GM18519 (cell line): ENCODE results near the gene DUSP1.

ENCODE experiments used
- ATAC-seq: cut with Tn5 transposase; IDR thresholded peaks from one replicate; pipeline ENCODE4 v1.9.1; 2021; ENCODE audit warnings: mild to moderate bottlenecking, moderate library complexity; ENCODE audit not compliant: unreplicated experiment, low FRiP score

The DUSP1 gene

GRCh38 chr5:172728481-172729241 lies 42.3 kb downstream of the DUSP1 start:
- no peak for ATAC-seq

- ATAC-seq: no peak
Measured at GRCh38 chr5:172727551-172727950, 43.4 kb downstream of the DUSP1 start.

GRCh38 chr5:172726966-172727365 lies 44.0 kb downstream of the DUSP1 start:
- ATAC-seq: no peak

- no peak for ATAC-seq
Measured at GRCh38 chr5:172725785-172726184, 45.2 kb downstream of the DUSP1 start.

- no peak for ATAC-seq
Measured at GRCh38 chr5:172725273-172725672, 45.7 kb downstream of the DUSP1 start.

- no peak for ATAC-seq
Measured at GRCh38 chr5:172724242-172725183, 46.5 kb downstream of the DUSP1 start.

- ATAC-seq: no peak
Measured at GRCh38 chr5:172723508-172723907, 47.5 kb downstream of the DUSP1 start.

- no peak for ATAC-seq
Measured at GRCh38 chr5:172722327-172722815, 48.6 kb downstream of the DUSP1 start.

- no peak for ATAC-seq
Measured at GRCh38 chr5:172721455-172722326, 49.3 kb downstream of the DUSP1 start.

- ATAC-seq: no peak
Measured at GRCh38 chr5:172720655-172721054, 50.3 kb downstream of the DUSP1 start.

- no peak for ATAC-seq
Measured at GRCh38 chr5:172719211-172719610, 51.8 kb downstream of the DUSP1 start.

- no peak for ATAC-seq
Measured at GRCh38 chr5:172718527-172719114, 52.4 kb downstream of the DUSP1 start.
